HG03460 (cell line): ENCODE results near the gene AXDND1.
A peak's percentile ranks its signal among the peaks of the same experiment; 100 is the strongest.
"Not testable (repeated sequence)": the region's sequence is repeated elsewhere in the genome, so short reads cannot be mapped to it uniquely, and the experiment has no call there.

Experiments
- ATAC-seq: cut with Tn5 transposase; IDR thresholded peaks from one replicate; pipeline ENCODE4 v1.9.1; 2021; ENCODE audit not compliant: unreplicated experiment

The AXDND1 gene

GRCh38 chr1:179465661-179466060 lies 99.9 kb downstream of the AXDND1 start:
- ATAC-seq = not testable (repeated sequence)

DNA sequence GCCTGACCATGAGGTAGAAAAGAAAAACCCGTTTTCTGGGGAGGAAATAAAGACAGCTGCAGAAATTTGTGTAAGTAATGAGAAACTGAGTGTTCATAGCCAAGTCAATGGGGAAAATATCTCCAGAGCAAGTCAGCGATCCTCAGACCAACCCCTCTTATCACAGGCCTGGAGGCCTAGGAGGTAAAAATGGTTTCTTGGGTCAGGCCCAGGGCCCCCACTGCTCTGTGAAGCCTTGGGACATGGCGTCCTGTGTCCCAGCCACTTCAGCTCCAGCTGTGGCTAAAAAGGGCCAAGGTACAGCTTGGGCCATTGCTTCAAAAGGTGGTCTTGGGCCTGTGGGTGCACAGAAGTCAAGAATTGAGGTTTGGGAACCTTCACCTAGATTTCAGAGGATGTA lies 108.9 kb downstream of the AXDND1 start:
- no peak for ATAC-seq

- ATAC-seq = no peak
These were observed 110.7 kb downstream of the AXDND1 start for GRCh38 chr1:179476484-179476883.

GRCh38 chr1:179478370-179478769 lies 112.6 kb downstream of the AXDND1 start:
- ATAC-seq = no peak

DNA sequence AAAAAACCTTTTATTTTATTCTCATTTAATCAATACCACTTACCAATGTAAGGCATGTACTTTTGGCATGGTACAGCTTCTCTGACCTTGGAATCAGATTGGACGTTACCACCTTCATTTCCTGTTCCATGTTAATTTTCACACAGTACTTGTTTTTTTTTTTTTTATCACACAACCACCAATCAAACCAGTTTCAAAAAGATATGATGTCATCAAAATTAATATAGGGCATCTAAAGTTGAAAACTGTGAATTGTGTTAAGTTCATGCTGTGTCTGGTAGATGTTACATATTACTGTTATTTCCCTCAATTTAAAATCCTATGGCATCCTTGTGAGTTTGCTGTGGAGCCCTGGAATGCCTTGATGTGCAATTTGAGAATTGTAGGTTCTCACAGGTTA lies 124.8 kb downstream of the AXDND1 start:
- ATAC-seq = no peak

DNA sequence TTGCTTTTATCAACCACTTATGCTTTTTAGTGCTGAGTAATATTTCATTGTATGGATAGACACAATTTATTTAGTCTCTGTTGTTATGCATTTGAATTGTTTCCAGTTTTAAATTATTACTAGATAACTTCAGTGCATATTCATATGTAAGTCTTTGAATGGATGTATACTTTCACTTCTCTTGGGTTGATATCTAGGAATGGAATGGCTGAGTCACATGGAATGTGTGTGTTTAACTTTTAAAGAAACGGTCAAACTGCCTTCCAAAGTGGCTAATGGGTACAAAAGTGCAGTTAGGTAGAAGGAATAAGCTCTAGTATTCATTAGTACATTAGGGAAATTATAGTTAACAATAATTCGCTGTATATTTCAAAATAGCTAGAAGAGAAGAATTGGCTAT lies 127.6 kb downstream of the AXDND1 start:
- no peak for ATAC-seq

GRCh38 chr1:179506199-179506598 lies 140.4 kb downstream of the AXDND1 start:
- no peak for ATAC-seq

GRCh38 chr1:179509384-179509783 lies 143.6 kb downstream of the AXDND1 start:
- ATAC-seq = no peak

GRCh38 chr1:179510038-179510437 lies 144.3 kb downstream of the AXDND1 start:
- peak; percentile 79 for ATAC-seq

GRCh38 chr1:179516976-179517705 lies 151.4 kb downstream of the AXDND1 start:
- no peak for ATAC-seq

GRCh38 chr1:179518544-179518943 lies 152.8 kb downstream of the AXDND1 start:
- ATAC-seq = not testable (repeated sequence)

DNA sequence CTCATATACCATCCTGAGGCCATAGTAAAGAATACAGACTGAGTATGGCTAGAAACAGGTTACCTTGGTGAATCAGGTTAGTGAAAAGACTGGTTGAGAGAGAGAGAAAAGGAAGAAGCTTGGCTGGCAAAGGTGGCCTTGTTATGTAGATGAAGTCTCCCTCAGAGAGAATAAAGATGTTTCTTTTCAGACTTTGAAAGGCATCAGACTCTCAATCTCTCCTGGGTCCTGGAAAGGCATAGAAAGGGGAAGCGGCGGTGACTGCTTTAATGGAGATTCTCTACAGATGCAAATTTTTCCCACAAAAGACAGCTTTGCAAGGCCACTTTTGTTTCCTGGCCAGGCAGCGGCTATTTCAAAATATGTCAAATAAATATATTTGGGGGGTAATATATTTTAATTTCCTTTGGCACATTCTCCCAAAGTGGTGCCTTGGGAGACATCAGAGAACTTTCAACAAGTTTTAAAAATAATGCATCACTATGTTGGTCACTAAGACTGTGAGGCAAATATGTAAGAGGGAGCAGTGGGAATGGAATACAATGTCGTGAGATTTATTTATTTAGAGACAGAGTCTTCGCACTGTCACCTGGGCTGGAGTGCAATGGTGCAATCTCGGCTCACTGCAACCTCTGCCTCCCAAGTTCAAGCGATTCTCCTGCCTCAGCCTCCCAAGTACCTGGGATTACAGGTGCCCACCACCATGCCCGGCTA lies 163.9 kb downstream of the AXDND1 start:
- ATAC-seq = no peak

DNA sequence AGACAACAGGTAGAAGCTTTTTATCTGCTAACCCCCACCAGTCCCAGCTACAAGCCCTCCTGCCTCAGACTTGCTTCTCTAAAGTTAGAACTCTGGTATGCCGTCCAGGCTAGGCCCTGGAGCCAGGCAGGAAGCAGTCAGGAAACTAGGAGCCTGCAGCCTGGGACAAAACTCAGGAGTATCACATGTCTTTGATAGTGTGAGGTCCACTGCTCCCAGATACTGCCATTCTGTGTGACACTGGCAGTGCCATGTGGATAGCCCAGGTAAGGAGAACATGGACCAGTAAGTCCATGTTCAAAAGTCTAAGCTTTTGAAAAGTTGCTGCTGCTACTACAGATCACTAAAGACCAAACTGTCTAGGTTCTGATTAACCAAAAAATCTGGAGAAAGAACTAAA lies 164.6 kb downstream of the AXDND1 start:
- ATAC-seq = no peak

DNA sequence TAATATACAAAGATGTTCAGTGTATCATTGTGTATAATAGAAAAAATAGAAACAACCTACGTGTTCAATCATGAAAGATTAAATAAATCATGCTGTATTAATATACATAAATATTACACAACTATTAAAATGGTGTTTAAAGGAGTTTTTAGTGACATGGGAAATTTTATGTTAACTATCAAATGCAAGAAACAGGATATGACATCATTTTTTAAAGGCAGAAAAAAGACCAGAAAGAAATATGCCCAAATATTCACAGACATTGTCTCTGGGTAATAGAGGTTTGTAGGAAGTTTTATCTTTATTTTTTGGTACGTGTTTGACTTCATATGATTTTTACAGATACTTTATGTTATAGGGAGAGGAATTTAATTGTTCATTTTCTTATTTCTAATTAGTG lies 176.0 kb downstream of the AXDND1 start:
- ATAC-seq = no peak

- no peak for ATAC-seq
These were observed 179.6 kb downstream of the AXDND1 start for GRCh38 chr1:179545321-179545720.

GRCh38 chr1:179547021-179547535 lies 181.3 kb downstream of the AXDND1 start:
- no peak for ATAC-seq

- no peak for ATAC-seq
These were observed 183.0 kb downstream of the AXDND1 start for GRCh38 chr1:179548666-179549367.

DNA sequence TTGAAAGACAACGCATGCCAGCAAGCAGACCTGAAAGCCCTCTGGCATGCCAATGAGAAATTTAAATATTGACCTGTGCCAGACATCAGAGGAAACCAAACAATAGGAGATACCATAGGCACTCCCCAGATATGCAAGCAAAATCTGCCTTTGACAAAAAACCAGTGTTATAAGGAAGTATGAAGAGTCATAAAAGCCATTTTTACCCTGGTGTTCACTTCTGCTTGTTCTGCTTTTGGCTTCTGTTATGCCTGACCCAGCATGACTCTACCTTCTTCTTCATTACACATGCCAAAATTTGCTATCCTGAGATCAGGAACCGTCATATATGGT lies 183.6 kb downstream of the AXDND1 start:
- no peak for ATAC-seq

- no peak for ATAC-seq
These were observed 185.2 kb downstream of the AXDND1 start for GRCh38 chr1:179550746-179551682.

DNA sequence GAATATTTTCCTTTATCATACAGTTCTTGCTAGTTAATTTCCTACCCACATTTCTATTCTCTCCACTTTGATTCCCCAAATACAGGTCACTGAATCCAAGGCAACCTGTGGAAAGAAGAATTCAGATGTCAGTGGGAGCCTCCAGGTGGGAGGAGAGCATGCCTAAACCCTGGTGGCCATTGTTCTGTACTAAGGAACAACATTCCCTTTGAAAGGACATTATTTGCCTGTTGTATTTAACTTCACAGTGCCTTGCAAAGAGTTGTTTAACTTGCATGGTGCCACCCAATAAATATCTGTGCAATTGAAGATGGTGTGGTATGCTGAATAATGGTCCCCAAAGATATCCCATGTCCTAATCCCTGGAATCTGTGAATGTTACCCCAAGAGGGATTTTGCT lies 188.7 kb downstream of the AXDND1 start:
- ATAC-seq = no peak

- ATAC-seq = no peak
These were observed 192.3 kb downstream of the AXDND1 start for GRCh38 chr1:179558078-179558477.
